ENCODE results near the gene SPIN2B. TPM values are rescaled to one million over a fixed set of nuclear protein-coding genes. Genes with fewer than 3 reads are reported as not detected.
"Not testable (repeated sequence)": the region's sequence is repeated elsewhere in the genome, so short reads cannot be mapped to it uniquely, and the experiment has no call there.

Gene SPIN2B
- 12.0 and 15.3 TPM in 2 replicates for total RNA-seq (2014; rRNA removed; shearing (Covaris generic))

DNA sequence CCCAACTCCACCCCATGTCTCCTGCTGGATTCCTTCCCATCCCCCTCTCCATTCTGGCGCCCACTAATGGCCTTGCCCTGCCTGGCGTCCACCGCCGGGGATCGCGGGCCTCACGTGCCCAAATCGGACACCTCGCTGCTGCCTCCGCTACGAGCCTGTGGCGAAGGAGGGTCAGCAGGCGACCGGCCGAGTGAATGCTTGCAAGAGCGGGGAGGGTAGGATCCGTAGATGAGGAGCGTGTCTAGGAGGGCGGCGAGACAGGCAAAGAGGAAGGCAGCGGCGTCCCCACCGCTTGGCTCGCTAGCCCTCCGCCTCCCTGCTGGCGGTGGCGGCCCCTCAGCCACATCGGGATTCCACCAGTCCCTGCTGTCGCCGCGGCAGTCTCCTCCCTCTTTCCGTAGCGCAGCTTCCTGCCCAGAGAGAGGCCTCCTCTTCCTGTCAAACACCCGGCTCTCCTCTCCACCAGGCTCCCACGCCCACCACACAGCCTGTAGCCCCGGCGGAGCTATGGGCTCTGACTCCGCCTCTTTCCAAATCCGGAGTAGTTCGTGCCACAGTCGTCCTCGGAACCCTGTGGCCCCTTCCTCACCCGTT is at the start of gene SPIN2B:
Gene SPIN2B, minus strand, starts transcription at position 387 of the 594 bp plus-strand sequence.
- DNase-seq (ENCODE audit: low read depth): peak; percentile 87

DNA sequence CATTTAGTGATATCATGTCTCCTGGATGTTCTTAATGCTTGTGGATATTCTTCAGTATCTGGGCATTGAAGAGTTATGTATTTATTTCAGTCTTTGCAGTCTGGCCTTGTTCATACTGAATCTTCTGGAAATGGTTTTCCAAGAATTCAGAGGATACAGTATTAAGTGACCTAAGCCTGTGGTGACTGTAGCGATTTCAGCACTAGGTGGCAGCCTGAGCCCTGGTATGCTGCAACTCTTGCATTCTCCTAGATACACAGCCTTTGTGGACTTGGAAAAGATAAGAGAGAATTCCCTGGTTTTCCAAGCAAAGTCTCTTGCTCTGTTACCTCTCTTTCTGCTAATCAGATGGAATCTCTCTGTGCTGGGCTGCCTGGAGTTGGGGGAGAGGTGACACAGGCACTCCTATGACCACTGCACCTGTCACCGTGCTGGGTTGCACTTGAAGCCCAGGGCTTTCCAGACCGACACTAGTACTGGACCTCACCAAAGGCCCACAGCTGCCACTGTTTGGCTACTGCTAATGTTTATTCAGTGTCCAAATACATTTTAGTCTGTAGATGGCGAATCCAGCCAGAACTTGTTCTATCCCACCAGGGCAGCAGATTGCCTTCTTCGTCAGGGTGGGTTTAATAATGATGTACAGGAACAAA is 35.2 kb upstream of the SPIN2B start:
- DNase-seq (ENCODE audit: low read depth): peak; percentile 36

DNA sequence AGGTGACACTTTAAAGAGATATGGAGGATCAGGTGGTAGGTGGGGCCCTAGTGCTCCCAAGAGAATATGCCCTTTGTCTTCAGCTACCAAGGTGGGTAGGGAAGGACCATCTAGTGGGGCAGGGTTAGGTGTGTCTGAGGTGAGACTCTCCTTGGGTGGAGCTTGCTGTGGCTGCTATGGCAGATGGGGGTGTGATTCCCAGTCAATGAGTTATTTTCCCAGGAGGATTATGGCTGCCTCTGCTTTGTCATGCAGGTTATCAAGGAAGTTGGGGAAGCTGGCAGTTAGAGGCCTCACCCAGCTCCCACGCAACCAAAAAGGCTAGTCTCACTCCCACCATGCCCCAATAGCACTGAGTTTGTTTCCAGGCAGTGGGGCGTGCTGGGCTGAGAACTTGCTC is 33.8 kb upstream of the SPIN2B start:
- DNase-seq (ENCODE audit: low read depth): no peak

DNA sequence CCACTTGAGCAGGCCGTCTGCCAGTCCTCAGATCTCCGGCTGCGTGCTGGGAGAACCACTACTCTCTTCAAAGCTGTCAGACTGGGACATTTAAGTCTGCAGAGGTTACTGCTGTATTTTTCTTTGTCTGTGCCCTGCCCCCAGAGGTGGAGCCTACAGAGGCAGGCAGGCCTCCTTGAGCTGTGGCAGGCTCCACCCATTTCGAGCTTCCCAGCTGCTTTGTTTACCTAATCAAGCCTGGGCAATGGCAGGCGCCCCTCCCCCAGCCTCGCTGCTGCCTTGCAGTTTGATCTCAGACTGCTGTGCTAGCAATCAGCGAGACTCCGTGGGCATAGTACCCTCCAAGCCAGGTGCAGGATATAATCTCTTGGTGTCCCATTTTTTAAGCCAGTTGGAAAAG is 30.9 kb upstream of the SPIN2B start:
- not testable (repeated sequence) for DNase-seq (ENCODE audit: low read depth)

DNA sequence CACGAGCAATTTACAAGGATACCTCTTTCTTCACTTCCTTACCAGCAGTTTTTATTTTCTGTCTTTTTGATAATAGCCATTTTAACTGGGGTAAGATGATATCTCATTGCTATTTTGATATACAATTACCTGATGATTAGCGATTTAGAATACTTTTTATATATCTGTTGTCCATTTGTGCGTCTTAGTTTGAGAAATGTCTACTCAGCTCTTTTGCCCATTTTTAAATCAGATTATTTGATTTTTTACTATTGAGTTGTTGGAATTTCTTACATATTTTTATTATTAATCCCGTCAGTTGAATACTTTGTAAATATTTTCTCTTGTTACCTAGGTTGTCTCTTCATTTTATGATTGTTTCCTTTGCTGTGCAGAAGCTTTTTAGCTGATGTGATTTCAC is 17.3 kb upstream of the SPIN2B start:
- DNase-seq (ENCODE audit: low read depth): no peak

DNA sequence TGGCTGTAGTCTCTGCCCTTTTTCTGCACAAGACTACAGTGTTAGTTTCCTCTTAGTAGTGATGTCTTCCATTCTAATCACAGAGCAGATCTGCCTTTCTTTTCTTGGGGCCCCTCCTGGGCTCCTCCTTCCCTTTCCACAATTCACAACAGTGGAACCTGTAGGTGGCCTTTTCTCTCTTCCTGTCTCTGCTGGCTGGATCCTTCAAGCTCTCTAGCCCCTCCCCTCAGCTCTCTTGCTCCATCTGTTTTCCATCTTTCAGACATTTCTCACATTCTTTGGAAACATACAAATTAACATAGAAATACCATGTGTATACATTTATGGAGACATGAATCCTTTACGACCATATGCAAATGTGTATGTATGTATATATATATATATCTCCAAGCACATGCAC is 16.2 kb upstream of the SPIN2B start:
- no peak for DNase-seq (ENCODE audit: low read depth)

DNA sequence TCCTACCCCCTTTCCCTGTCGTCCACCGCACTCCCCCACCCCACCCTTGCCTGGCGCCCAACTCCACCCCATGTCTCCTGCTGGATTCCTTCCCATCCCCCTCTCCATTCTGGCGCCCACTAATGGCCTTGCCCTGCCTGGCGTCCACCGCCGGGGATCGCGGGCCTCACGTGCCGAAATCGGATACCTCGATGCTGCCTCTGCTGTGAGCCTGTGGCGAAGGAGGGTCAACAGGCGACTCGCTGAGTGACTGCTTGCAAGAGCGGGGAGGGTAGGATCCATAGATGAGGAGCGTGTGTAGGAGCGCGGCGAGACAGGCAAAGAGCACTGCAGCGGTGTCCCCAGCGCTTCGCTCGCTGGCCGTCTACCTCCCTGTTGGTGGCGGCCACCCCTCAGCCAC is 15.7 kb upstream of the SPIN2B start, which contains the start of gene SPIN2A:
Gene SPIN2A, minus strand, starts transcription at position 325 of the 400 bp plus-strand sequence. CDS start 800 bp downstream, outside the sequence.
- not testable (repeated sequence) for DNase-seq (ENCODE audit: low read depth)

DNA sequence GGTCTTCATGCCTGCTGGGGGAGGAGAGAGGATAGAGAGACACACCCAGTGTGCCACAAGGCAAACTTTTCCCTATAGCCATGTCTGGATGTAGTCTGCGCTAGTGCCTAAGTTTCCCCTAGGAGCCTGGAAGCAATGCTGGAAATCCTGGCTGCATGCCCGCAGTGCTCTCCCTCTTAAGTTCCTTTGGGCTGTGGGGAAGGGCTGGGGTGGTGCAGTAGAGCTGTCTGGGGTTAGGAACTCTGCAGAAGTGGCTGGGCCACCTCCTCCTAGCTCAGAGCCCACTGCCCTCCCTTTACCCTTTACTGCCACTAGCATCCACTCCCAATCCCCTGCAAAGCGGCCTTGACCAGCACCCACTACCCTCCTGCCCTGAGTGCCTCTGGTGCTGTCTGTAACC is 15.2 kb upstream of the SPIN2B start:
- not testable (repeated sequence) for DNase-seq (ENCODE audit: low read depth)

DNA sequence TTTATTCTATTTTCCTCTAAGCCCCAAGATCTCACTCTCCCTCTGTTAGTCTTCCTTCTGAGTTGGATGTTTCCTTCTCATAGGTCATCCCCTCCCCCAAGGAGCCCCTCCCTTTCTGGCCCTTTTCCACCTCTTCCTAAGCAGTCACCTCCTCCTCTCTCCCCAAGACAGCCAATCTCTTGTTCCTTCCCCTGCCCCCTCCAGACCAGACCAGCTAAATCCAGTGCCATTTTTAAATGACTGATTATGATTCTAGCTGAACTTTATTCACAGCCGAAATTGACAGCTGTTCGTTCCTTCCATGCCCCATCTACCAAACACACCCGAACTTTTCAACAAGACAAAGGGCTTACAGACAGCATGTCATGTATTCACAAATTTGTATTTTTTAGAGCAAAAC is 13.9 kb upstream of the SPIN2B start:
- no peak for DNase-seq (ENCODE audit: low read depth)

DNA sequence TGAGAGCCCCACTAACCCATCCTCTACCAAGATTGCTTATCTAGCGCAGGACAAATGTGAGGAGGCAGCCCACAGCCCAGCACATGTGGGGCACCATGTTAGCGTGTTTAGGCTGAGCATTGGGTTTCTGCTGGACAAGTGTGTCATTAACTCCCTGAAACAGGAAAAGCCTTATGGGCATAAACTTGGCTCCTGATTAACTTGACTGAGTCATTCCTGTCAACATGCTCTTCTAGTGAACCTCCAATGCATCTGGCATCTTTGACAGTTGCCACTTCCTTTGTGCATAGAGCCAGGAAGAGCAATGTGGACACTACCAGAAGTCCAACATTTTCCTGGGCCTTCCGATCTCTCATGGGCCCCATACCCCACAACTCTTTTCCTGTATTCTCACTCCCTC is 13.4 kb upstream of the SPIN2B start:
- DNase-seq (ENCODE audit: low read depth): peak; percentile 50

DNA sequence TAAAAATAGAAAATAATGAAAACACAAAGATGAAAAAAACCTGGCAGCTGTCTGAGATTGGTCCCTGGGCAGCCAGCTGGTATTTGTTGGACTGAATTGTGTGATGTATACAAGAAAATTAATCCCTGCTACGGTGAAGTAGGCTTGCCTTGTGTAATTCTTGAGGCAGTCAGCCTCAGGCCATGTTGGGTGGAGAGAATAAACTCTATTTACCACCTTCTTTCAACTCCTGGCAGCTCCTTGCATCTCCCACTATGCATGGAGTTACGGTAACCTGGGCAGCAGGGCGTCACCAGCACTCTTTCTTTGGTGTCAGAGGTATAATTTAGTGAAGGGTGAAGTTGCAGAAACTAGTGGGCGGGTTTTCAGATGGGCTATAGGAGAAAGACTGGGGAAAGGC is 12.4 kb upstream of the SPIN2B start:
- DNase-seq (ENCODE audit: low read depth): no peak

DNA sequence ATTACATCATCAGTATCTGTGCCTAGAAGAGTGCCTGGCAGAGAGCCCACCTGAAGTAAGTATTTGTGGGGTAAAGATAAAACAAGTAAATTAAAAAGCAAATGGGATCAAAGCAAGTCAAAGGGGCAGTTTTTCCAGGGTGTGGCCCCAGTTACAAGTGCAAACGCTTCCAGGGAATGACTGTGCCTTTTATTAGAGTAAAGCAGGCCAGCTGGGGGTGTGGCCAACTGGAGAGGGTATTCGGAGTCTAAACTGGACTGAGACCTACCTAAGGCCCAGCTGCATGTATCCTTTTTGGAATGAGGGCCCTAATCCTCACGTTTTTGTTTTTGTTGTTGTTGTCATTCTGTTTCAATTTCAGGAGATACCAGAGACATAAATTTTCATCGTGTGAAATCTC is 11.9 kb upstream of the SPIN2B start:
- DNase-seq (ENCODE audit: low read depth): not testable (repeated sequence)

DNA sequence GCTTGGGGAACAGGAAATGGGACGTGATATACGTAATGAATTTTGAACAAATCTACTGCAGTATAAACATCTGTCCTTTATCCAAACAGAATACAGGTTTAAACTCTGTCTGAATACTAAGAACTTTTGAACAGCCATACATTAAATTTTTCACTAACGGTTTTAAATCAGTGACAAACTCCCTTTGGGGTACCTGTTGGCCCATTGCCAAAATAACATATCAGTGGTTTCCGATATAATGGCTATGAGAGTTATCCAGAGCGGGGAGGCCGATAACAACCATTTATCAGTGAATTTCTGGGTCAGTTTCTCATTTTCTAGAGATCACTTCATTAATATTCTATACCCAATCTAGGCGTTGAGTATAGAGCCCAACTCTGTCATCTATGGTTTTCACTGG is 10.7 kb upstream of the SPIN2B start:
- DNase-seq (ENCODE audit: low read depth): no peak

DNA sequence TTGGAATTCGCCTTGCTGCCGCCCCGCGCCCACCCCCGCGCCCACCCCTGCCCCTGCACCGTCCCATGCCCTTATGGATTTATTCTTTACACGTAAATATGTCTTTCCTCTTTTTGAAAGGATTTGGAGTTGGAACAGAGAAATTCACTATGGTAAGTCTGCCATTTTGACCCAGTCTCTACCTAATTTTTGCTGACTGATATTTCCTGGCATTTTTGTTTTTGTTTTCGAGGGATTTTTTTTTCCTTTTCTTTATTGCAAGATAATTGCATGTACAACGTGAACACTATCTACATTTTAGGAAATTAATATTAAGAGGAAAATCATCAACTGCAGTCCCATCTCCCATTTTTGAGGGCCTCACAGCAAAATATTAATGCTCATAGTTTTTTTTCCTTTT is 468 bp upstream of the SPIN2B start:
- DNase-seq (ENCODE audit: low read depth): no peak

DNA sequence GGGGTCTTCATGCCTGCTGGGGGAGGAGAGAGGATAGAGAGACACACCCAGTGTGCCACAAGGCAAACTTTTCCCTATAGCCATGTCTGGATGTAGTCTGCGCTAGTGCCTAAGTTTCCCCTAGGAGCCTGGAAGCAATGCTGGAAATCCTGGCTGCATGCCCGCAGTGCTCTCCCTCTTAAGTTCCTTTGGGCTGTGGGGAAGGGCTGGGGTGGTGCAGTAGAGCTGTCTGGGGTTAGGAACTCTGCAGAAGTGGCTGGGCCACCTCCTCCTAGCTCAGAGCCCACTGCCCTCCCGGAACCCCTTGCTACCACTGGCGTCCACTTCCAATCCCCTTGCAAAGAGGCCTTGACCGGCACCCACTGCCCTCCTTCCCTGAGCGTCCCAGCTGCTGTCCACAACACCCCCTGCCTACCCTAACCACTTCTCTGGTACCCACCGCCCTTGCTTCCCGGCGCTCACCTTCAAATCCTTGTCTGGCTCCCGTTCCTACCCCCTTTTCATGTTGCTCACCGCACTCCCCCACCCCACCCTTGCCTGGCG is 658 bp downstream of the SPIN2B start:
- DNase-seq (ENCODE audit: low read depth): peak; percentile 2

DNA sequence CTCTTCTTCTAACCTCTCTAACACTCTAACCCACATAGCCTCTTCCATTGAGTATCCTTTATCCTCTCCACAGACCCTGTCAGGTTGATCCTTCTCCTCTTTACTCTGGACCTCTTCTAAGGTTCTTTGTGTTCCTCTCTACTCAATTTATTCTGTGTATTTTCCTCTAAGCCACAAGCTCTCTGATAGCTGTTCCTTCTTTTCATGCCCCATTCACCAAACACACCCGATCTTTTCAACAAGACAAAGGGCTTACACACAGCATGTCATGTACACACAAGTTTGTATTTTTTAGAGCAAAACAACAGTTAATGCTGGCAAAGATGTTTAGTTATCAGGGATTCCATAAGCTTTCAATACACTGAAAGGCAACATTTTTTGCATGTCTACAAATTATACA is 1.9 kb downstream of the SPIN2B start:
- no peak for DNase-seq (ENCODE audit: low read depth)

DNA sequence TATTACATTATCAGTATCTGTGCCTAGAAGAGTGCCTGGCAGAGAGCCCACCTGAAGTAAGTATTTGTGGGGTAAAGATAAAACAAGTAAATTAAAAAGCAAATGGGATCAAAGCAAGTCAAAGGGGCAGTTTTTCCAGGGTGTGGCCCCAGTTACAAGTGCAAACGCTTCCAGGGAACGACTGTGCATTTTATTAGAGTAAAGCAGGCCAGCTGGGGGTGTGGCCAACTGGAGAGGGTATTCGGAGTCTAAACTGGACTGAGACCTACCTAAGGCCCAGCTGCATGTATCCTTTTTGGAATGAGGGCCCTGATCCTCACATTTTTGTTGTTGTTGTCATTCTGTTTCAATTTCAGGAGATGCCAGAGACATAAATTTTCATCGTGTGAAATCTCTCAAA is 3.8 kb downstream of the SPIN2B start:
- DNase-seq (ENCODE audit: low read depth): not testable (repeated sequence)

DNA sequence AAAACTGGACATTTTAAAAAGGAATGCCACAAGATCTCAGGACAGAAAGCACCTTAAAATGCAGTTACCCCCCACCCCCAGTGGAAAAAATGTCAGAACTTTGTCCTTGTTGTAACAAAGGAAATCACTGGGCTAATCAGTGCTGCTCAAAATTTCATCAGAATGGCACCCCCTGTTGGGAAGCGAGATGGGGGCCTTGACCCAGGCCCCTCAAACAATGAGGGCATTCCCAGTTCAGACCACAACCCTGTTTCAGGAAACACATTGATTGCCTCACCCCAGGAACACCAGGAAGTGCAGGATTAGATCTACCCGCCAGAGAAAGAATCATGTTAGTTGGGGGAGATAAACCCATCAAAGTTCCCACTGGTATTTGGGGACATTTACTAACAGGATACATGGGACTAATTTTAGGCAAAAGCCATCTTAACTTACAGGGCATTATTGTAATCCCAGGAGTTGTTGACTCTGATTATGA is 16.4 kb downstream of the SPIN2B start:
- DNase-seq (ENCODE audit: low read depth): no peak

DNA sequence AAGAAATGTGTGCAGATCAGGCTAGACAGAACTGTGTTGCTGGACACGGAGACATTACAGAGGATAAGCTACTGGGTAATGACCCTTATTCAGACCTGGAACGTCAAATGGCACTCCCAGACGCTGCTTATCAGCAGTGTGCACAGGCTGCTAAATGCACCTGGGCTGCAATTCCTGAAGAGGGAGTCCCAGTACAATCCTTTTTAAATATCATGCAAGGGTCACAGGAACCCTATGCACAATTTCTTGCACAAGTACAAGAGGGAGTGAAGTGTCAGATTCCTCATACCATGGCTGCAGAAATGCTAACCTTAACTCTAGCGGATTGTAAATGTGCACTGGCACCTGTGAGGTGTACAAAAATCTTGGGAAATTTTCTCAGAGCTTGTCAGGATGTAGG is 16.9 kb downstream of the SPIN2B start:
- no peak for DNase-seq (ENCODE audit: low read depth)

DNA sequence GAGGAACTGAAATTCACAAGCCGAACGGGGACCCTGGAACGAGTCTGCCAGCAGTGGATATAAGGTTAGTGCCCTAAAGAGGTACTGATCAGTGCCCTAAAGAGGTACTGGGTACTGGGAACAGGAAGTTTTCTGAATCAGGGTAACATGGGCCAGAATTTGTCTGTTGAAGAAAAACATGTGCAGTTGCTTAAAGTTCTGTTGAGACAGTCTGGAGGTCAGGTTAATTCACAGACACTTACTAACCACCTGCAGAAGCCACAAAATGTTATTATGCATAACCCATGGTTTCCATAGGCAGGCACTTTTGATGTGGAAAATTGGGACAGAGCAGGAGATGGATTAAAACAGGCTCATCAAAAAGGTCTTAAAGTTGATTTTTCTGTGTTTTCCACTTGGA is 17.9 kb downstream of the SPIN2B start:
- DNase-seq (ENCODE audit: low read depth): no peak

DNA sequence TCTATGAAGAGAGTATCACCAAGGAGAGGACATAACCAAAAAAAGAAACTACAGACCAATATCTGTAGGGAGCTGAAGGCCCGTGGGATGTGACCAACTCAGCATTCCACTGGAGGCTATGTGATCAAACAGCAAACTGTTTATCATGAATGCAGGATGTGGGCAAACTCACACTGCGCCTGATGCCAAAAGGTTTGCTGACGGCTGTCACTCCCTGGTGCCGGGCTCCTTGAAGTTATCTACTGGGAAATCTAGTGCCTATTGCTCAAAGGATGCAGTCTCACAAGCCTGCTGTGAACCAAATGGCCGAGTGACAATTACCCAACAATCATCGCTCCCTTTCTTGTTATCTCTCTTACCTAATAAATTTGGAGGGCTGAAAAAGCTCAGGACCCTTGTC is 18.4 kb downstream of the SPIN2B start:
- DNase-seq (ENCODE audit: low read depth): not testable (repeated sequence)

DNA sequence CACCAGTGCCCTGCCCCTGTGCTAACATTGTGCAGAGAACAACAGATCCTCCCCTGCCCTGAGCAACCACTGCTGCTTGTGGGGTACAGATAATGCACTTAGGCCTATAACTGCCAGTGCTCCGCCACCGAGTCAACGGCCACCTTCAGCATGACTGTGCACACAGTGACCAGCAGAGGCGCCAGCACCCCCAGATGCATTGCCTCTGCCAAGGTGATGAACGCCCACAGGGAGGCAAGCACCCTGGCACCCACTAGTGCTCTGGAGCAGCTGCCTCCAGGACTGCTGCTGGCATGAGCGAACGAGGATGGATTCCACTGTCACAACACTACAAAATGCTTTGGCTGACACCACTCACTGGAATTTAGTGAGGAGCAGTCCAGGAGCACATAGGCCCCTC is 38.2 kb downstream of the SPIN2B start:
- no peak for DNase-seq (ENCODE audit: low read depth)

DNA sequence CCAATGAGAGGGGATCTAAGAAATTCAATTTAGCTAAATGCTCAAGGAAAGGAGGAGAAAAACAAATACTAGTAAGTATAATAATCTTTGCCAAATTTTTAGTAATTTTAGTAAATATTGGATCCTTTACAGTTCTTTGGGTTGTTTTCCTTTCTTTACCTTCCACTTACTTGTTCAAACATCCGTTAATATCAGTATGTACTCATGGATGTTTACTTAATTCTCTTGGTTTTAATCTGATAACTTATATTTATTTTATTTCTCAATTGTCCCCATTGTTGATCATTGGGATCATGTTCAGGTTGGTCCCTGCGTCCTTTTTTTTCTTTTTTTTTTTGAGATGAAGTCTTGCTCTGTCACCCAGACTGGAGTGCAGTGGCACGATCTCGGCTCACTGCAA is 46.9 kb downstream of the SPIN2B start:
- no peak for DNase-seq (ENCODE audit: low read depth)
